AG04449 (cell line): ENCODE data around the gene HSD17B2.
"Not testable (repeated sequence)": the region's sequence is repeated elsewhere in the genome, so short reads cannot be mapped to it uniquely, and the experiment has no call there.

Experiments used
- CTCF ChIA-PET: fragments of 350-600 bp; formaldehyde crosslinking; extraction: SDS; loops from one replicate; lab custom pipeline; 2021; ENCODE audit warnings: antibody characterized with exemption; lab: Yijun Ruan, JAX
- POLR2A ChIA-PET: fragments of 400-600, 350-600 bp; formaldehyde crosslinking; extraction: SDS; loops from one replicate; lab custom pipeline; 2020; ENCODE audit warnings: antibody characterized with exemption, inconsistent platforms; lab: Yijun Ruan, JAX
- DNase-seq: peaks from one replicate; pipeline ENCODE4 v3.0.0-alpha.2; 2010; ENCODE audit warnings: low read depth, low spot score
- H3K4me3 ChIP-seq: 2 replicates; pipeline ENCODE4 v1.5.1; 2011; ENCODE audit warnings: low read depth, mild to moderate bottlenecking, control low read depth, low read length
- CTCF ChIP-seq: IDR thresholded peaks from one replicate; pipeline ENCODE4 v1.5.1; 2011; ENCODE audit warnings: mild to moderate bottlenecking, moderate library complexity, low read length, control low read depth, inconsistent platforms; ENCODE audit not compliant: insufficient read depth; ENCODE audit errors: missing control alignments

HSD17B2 gene

GRCh38 chr16:82105107-82105506 lies 70.1 kb downstream of the HSD17B2 start:
- ChIA-PET CTCF (no interaction called here), POLR2A (no interaction called here)
- DNase-seq, result no peak
- H3K4me3 ChIP-seq, result no peak overlapping the region
- TF ChIP-seq CTCF, result no peak

- no peak for TF ChIP-seq CTCF
- no peak for DNase-seq
- POLR2A ChIA-PET, result no interaction called here
- no peak overlapping the region for H3K4me3 ChIP-seq
- CTCF ChIA-PET, result no interaction called here
These were observed 73.0 kb downstream of the HSD17B2 start for GRCh38 chr16:82108100-82108499.

DNA sequence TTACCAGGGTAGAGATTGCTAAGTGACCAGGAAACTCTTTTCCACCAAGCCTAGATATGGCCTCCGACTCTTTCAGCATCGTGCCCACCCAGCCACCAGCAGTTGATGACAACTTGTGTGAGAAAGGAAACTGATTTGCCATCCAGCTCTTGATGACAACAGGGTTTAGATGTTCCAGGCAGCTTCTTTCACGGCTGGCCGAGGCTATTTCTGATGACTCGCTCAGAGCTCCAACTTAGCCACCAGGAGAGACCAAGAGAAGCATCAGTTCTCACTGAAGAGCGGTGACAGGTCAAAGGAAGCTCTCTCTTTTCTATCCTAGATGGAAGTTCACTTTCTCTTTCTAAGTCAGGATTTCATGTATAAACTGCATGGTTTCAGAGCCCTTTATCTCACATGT lies 73.7 kb downstream of the HSD17B2 start:
- ChIA-PET CTCF (no interaction called here), POLR2A (no interaction called here)
- no peak overlapping the region for H3K4me3 ChIP-seq
- TF ChIP-seq CTCF, result no peak
- no peak for DNase-seq

DNA sequence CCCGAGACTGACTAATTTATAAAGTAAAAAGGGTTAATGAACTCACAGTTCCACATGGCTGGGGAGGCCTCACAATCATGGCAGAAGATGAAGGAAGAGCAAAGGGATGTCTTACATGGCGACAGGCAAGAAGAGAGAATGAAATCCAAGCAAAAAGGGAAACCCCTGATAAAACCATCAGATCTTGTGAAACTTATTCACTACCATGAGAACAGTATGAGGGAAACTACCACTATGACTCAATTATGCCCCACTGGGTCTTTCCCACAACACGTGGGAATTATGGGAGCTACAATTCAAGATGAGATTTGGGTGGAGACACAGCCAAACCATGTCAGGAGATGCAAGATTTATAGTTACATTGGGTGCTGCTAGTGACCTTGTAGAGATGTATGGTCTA lies 74.2 kb downstream of the HSD17B2 start:
- H3K4me3 ChIP-seq, DNase-seq, POLR2A ChIA-PET, CTCF ChIA-PET: not testable (repeated sequence)

DNA sequence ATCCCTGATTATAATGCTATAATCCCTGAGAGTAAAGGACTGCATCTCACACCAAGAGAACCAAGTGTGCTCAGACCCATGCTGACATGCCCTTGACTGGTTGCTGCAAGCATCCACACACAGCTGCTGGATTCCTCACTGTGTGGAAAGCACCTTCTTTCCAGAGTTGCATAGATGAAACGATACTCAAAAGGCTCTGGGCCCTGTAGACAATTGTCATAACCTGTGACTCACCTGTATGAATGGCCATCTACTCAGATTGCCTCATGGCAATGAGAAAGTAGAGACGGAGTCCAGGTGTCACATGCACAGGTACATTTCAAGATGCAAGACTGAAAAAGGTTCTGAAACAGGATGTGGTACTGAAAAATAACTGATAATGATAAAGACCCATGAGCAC lies 76.9 kb downstream of the HSD17B2 start:
- ChIA-PET CTCF (no interaction called here), POLR2A (no interaction called here)
- TF ChIP-seq CTCF, result no peak
- H3K4me3 ChIP-seq, result no peak overlapping the region
- DNase-seq, result no peak

- no peak for TF ChIP-seq CTCF
- no peak overlapping the region for H3K4me3 ChIP-seq
- ChIA-PET POLR2A (no interaction called here), CTCF (no interaction called here)
- no peak for DNase-seq
These were observed 78.7 kb downstream of the HSD17B2 start for GRCh38 chr16:82113741-82114140.

DNA sequence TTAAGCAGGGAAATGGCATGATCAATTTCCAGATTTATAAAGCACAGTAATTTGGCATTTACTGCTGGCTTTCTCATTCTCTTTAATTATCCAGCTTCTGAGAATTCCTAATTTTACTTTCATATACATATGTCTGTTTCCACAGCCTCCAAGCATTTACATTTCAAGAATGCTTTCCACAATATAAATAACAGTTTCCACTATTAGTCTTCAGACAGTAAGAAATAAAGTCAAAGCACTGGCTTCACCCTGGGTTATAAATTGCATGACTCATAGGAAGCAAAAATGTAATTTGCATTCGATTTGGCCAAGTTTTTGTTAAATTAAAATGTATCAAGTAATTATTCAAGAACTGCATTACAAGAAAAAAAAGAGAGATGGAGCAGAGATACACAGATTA lies 81.5 kb downstream of the HSD17B2 start:
- CTCF ChIA-PET, result no interaction called here

More for the DNA sequence above, 81.5 kb downstream of the HSD17B2 start:
- no peak for DNase-seq
- H3K4me3 ChIP-seq, result no peak overlapping the region
- TF ChIP-seq CTCF, result no peak
- POLR2A ChIA-PET, result no interaction called here
